Transverse colon (tissue), 4 donors: ENCODE results near the gene DHRS1.

Source experiments
- EP300 ChIP-seq: sonication (generic); formaldehyde crosslinking; IDR thresholded peaks from one replicate; pipeline ENCODE4 v1.6.1; 2017; ENCODE audit warnings: antibody characterized with exemption, low read depth
- POLR2A ChIP-seq: fragments of 450-650 bp; IDR thresholded peaks from one replicate; pipeline ENCODE4 v1.6.1; 2016; ENCODE audit warnings: antibody characterized with exemption, mild to moderate bottlenecking, moderate library complexity
- POLR2AphosphoS5 ChIP-seq, 3 donors: sonication (generic); formaldehyde crosslinking; IDR thresholded peaks; one replicate each; pipeline ENCODE4 v1.6.1; 2016; ENCODE audit warnings: antibody characterized with exemption in 3 of 3
- TF ChIP-seq, protein P1 (sequence below), 5 experiments: fragments of 200-600 bp in 3 of 5; fragments of 450-650 bp in 2 of 5; sonication (generic) in 3 of 5; IDR thresholded peaks; 1 replicate in 2 of 5; 2 replicates in 3 of 5; pipeline ENCODE4 v1.5.1; 2016 to 2017; ENCODE audit warnings: antibody characterized with exemption in 5 of 5, inconsistent platforms in 3 of 5, mild to moderate bottlenecking in 2 of 5, moderate library complexity in 1 of 5

DNA sequence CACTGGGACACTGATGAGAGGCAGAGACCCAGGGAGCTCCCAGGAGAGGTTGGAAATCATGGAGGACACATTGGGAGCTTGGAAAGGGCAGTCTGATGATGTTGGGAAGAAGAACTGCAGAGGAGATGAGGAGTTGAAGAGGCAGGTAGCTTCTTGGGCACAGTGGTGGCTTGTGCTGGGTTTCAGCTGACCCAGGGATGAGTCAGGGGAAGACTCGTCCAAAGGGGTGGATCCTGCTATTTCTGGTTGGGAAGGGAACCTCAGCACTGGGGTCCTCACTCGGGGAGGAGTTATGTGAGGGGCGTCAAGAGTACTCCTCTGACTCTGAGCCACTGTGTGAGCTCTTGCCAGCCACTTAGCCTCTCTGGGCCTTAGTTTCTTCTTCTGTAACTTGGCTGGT, 23.8 kb upstream of the DHRS1 start:
- TF ChIP-seq, protein P1, sequence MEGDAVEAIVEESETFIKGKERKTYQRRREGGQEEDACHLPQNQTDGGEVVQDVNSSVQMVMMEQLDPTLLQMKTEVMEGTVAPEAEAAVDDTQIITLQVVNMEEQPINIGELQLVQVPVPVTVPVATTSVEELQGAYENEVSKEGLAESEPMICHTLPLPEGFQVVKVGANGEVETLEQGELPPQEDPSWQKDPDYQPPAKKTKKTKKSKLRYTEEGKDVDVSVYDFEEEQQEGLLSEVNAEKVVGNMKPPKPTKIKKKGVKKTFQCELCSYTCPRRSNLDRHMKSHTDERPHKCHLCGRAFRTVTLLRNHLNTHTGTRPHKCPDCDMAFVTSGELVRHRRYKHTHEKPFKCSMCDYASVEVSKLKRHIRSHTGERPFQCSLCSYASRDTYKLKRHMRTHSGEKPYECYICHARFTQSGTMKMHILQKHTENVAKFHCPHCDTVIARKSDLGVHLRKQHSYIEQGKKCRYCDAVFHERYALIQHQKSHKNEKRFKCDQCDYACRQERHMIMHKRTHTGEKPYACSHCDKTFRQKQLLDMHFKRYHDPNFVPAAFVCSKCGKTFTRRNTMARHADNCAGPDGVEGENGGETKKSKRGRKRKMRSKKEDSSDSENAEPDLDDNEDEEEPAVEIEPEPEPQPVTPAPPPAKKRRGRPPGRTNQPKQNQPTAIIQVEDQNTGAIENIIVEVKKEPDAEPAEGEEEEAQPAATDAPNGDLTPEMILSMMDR (IDR thresholded peaks at IDR 0.05), result no peak
- TF ChIP-seq EP300 (no peak), POLR2AphosphoS5 (IDR thresholded peaks at IDR 0.05) (no peak), POLR2A (no peak)
